ENCODE data around the gene SKAP2.

SKAP2 gene, protein sequence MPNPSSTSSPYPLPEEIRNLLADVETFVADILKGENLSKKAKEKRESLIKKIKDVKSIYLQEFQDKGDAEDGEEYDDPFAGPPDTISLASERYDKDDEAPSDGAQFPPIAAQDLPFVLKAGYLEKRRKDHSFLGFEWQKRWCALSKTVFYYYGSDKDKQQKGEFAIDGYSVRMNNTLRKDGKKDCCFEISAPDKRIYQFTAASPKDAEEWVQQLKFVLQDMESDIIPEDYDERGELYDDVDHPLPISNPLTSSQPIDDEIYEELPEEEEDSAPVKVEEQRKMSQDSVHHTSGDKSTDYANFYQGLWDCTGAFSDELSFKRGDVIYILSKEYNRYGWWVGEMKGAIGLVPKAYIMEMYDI

DNA sequence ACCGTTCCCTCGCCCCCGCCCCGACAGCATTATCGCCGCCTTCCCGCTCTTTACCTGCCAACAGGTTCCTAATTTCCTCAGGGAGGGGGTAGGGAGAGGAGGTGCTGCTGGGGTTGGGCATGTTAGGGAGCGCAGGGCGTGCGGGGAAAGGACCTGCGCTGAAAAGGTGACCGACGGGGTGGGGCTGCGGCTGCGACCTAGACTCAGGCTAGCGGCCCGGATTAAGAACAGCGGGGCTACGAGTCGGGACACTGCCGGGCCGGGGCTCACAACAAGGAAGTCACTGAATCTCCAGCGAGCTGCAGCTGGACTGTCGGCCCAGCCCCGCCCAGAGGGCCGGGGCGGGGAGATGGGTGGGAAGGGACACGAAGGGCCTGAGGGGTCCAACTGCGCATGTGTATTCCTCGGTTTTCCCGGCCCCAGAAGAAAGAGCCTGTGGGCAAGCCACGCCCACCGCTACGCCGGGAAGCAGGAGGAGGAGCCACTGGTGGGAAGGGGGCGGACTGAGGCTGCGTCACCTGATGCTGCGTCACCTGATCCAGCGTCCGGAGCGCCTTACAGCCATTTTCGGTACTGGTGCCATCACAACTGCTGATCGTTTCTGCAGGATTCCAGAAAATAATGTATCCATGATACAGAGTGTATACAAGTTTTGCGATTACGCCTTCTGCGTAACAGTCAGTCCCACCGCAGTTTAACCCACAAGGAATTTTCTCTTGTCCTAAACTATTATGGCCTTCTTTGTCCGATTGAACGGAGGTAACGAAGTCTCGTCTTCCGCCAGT, at the start of gene SKAP2:
TSS of gene SKAP2 (minus strand) at position 282 of the 785 bp plus-strand sequence. CDS start at position 121, 161 bp downstream.
- FAIRE-seq: peak; percentile 98

DNA sequence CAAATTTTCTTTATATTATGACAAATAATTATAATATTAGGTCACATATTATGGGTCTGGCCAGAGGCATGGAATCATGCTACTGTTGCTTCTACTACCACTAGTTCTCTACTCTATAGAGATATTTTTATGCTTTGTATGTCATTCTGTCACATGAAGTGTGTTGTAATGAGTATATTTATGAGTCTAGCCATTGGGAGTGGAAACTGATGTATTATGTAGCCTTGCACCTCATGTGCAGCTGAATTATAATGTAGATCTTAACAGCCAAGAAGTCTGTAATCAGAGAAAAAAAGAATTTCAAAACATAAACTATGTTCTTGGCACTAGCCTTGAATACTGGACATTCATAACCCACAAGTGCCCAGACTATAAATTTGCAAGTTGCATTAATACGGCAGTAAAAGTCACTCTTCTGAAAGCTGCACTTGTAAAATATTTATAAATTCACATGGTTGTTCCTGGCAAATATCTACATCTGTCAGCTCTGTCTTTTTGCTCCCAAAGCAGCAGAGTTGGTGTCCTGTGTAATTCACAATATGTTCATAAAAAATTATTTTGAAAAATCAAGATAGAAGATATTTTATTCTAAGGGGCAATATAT, 48.6 kb upstream of the SKAP2 start:
- no peak for FAIRE-seq

DNA sequence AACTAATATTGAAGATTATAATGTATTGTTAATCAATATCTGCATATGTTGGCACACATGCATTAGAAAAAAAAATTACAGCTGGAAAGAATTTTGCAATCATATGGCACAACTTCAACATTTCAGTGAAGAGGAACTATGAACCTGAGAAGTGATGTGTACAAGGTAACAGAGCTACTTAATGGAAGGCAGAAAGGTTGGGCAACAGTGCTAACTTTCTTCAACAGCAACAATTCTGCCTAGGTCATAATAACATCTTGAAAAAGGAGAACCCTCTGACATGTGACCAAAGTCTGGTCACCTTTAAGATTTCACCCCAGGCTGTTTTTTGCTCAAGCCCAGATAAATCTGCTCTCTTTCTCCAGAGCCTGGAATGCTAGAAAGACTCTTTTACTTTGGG, 47.9 kb upstream of the SKAP2 start:
- no peak for FAIRE-seq

DNA sequence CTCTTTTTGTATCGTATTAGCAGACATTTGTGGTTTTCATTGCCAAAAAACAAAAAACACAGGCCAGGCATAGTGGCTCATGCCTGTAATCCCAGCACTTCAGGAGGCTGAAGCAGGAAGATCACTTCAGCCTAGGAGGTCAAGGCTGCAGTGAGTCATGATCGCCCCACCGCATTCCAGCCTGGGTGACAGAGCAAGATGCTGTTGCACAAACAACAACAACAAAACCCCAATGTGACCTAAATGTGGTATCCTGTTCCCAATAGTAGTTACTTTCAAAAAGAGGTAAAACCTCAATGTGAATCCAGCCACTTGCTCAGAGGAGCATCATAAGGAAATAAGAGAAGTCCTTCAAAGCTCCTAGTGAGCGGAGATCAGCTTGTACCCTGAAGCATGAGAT, 45.8 kb upstream of the SKAP2 start:
- FAIRE-seq: no peak

DNA sequence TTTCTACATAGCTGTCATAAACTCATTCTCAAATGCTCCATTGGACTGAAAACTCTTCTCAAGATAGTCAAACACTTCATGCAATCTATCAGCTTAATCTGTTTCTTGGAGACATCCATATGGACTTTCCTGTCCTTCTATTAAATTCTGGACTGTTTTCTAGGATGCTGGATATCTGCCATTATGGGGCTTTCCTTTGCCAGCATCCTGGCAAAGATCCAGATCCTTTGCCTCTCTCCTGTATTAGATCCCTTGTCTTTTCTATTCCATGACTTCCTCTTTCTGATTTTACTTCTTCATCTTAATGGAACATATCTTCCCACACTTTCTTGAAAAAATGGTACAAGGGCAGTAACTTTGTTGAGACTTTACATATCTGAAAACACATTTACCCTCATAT, 35.9 kb upstream of the SKAP2 start:
- no peak for FAIRE-seq

DNA sequence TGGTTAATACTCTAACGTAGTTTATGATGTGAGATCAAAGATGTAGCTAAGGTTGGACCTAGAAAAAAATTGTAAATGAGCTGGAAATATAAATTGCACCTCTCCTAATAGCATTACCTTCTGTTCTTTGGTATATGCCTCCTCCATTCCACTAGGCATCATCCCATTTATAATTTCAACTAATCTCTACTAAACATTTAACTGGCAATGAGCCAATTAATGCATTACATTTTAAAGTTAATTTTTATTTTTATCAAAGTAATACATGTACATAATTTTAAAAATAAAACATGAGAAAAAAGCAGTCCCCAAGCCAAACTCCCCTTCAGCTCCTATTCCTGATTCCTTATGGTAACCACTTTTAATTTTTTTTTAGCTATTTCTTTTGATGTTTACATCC, 35.1 kb upstream of the SKAP2 start:
- no peak for FAIRE-seq

DNA sequence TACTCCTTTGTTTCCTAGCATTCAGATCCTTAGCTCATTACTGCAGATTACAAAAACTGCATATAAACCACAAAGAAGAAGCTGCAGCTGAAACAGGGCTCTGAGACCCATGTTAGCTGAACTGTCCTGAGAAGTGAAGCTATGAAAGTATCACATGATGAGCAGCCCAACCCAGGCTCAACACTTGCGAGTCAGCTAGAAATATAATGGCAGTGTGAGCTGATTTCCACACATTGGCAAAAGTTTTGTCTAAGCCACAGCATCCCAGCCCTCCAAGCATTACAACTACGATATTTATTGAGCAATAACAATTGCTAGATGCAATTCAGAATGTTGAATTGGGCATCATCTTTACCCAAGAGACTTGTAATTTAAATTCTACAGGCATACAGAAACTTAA, 34.5 kb upstream of the SKAP2 start:
- no peak for FAIRE-seq

DNA sequence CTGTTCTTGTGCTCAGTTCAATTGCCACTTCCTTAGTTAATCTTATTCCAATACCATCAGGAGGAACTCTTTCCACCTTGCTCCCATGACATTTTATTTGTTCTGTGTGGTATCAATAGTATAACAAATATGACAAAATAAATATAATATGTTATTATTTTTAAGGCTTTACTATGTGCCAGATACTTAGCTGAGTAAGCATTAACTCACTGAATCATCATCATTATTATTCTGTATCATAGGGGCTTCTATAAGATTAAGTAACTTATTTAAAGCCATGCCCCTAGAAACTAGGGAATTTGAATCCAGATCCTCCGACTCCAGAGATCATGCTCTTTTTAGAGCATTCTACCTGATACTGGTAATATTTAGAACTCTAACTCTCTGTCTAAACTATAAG, 33.5 kb upstream of the SKAP2 start:
- no peak for FAIRE-seq

DNA sequence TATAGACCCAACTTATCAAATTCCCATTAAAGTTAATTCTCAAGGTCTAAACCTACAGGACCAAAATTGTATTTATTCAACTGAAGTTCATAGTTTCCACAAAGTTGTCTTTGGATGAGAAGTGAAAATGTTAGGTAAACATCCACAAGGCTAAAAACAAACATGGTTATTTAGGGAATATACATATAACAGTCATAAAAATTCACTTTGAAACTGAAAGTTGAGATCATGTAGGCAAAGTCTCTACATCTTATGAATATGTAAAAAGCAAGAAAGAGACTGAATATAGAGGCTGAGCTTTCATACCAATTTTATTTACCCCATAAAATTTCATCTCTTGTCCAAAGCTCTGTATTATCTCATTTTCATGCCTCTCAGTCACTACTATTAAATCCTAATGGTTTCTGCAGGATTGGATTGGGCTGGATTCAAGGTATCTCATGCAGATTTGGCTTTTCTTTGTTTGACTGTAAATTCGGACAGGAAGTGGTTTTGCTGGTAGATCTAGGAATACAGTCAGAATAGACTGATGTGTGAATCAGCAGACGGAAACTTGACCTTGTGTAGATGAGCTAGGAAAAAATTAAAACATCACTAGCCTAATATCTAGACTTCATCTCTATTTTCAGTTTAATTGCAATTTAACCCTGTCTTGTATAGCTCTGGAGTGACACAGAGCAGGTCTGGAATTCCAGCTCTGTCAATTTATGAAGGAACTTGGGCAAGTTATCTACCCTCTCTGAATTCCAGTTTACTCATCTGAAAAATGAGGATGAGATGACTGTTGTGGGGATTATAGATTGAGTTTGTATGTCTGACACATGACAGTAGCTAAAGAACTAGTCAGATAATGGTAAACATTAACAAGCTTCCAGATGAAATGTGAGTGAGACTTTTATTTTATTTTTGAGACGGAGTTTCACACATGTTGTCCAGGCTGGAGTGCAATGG, 27.3 kb upstream of the SKAP2 start:
- FAIRE-seq: no peak

DNA sequence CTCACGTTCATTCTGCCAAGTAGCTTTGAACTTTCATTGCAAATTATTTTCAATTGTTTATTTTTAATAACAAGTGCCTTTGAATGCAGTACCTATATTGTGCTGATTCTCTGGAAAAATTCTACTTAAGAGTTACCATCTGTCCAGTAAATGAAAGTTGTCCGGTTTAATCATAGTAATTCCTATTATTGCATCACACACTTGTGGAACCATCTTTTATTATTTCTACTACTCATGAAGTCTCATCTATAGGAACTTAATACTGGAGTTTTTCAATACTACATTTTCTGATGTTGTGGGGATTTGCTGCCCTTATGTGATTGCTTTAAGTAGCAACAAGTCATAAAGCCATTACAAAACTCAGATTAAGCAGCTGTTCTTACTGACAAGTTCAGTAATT, 16.5 kb upstream of the SKAP2 start:
- FAIRE-seq: no peak

DNA sequence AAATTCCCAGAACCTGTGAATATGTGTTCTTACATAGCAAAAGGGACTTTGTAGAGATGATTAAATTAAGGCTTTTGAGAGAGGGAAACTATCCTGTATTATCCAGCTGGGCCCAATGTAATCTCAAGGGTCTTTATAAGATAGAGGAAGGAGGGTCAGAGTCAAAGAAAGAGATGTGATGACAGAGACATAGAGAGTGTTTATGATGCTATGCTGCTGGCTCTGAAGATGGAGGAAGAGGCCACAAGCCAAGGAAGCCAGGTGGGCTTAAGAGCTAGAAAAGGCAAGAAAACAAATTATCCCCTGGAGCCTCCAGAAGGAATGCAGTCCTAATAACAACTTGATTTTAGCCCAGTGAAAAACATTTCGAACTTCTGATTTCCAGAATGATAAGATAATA, 15.3 kb upstream of the SKAP2 start:
- no peak for FAIRE-seq

DNA sequence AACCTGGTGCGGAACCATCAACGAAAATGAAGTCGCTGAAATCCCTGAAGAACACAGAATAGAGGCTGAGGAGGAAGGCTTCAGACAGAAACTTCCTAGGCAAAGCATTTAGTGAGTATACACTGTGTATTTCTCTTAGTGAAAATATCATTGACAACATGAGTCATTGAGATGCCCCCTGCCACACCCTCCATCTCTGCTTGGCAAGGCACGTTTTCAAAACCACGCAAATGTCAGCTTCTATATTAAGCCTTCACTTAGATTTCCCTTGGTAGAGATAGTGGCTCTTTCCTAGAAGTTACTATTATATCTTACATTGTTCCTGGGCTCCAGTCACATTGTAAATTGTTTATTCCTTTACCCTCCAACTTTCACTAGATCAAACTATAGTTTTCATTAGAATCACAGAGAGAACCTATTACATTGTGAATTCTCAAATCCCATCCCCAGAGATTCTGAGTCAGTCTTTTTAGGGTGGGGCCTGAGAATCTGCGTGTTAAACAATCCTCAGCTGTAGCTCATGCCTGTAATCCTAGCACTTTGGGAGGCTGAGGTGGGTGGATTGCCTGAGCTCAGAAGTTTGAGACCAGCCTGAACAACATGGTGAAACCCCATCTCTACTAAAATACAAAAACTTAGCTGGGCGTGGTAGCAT, 4.6 kb upstream of the SKAP2 start:
- no peak for FAIRE-seq

DNA sequence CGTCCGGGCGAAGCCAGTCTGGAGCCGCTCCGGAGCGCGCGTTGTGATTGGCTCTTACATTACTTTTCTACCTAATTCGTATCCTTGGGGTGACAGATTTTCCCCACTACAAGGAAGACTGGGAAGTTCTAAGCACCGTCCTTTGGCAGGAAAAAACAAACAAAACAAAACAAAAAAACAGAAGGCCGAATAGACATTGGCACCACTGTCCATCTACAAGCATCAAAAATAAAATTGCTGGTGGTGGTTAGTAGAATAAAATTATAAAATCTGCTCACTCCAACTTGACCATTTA, 651 bp upstream of the SKAP2 start:
- FAIRE-seq: no peak

DNA sequence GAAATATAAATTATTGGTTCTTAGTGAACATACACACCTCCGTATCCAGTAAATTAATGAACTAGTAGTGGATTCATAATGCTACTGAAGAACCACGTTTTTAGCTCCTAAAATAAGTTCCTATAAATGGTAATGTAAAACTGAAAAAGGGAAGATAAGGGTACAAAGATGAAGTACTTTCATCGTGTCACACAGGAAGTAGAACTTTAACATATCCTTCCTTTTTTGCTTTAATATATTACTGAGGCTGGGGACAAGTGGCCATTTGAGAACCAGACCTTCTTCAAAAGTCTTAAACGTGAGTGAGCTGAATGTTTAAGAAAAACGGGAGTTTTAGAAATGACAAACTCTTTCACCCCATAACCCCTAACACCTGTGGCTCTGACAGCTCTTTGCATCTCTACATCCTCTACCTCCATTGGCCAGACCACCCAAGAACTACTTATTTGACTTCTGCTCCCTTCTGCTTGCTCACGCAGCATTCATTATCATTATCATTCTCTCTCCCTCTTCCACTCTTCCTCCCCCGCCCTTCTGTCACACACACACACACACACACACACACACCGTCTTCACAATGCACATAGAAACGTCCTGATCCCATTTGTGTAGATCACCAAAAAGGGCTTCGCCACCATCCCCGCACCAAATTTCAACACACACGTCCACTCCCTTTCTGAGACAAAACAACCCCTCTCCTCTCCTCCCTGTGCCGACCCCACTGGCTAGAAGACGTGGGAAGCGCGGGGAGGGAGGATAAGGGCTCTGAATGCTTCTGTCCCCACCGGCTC, 677 bp downstream of the SKAP2 start:
- no peak for FAIRE-seq

DNA sequence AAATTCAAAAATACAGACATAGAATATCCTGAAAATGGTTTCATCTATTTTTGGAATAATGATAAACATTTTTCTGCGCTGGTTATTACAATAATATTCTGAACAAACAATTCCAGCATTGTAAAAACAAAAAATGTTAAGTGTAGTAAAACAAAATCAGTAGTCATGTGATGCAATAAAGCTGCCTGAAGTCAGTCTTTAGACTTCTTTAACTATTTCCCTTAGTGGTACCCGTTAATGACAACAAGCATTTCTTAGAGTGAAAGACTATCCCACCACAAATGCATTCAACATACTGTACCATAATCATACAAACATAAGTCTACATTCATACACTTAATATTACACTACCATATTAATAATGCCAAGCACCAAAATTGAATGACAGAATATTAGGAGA, 1.6 kb downstream of the SKAP2 start:
- FAIRE-seq: no peak

DNA sequence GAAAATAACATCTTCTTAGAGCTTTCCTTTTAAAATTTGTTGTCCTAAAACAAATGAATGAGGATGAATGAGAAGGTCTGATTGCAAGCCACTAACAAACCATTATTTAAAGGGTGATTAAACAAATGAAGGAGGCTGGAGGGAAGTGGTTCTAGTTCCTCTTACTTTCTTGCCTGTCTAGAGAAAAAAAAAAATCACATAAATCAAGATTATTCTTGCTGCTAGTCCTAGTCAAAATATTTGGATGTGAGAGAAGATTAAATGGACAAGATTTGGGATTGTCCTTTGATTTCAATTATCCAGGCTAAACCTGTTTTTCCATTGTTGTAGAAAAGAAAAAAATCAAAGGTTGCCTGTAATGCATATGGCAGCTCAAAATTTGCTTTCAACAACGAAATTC, 3.3 kb downstream of the SKAP2 start:
- FAIRE-seq: no peak

DNA sequence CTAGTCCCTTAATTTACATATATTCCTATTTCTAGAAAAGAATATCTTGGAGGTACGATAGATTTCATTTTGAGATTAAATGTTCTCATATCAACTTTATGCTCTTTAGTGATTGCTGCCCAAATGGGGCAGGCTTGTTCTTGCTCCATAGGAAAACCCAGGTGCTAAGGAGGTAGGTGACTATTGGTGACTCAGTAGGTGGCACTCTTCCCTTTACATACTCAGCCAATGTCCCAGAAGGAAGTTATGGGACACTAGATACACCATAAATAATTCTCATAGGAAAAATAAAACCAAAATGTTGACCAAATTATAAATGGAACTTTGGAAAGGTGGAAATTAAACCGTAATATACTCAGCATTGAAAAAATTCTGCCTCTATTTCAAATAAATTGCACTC, 4.0 kb downstream of the SKAP2 start:
- no peak for FAIRE-seq

DNA sequence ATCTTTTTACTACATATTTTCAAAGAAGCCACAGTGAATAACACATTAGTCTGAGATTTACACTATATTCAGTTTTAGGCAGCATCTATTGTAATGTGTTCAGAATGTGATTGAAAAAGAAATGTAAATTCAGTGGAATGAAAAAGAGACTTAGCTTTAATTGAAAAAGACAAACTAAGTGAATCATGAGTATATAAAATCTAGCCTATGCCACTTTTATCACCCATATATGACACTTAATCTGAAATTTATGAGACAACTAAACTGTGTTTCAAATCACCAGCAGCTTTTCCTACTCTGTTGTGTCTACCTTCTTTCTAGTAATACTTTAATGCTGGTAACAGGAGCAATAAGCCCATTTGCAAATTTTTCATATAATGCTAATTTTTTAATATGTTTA, 4.7 kb downstream of the SKAP2 start:
- no peak for FAIRE-seq

DNA sequence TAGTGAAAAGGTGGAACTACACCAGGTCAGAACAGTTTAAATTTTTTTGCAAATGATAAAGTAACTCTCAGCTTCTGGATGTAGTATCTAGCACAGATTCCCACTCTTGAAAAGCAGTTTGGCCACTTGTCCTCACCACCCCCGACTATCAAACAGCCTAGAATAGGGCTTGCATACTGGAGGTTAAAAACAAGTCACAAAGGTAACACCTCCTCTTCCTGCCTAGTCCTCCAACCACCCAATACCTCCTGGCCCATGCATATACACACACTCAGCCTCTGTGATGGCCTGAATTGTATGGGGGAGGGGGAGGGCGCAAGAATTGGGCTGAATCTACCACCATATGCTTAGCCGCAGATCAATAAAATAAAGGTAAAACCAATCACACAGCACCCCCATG, 5.7 kb downstream of the SKAP2 start:
- FAIRE-seq: no peak

DNA sequence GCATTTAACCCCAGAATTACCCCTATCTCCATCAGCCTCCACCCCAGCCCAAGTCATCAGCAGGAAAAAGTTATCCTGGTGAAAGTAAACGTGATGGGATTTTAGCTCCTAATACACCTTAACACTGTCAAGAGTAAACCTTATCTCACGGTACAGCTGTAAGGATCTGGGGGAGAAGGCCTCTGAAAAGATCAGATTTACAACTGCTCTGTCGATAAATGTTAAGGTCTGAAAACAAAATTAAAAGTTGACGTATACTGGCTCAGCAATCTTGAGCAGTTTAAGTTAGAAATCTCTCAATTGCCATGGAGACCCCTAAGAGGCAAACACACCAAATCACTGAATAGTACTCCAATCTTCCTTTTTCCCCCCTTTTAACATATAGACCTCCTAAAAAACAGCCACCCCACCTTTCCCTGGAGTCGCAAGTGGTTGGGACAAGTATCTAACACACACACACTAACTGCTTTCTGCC, 6.1 kb downstream of the SKAP2 start:
- FAIRE-seq: no peak

DNA sequence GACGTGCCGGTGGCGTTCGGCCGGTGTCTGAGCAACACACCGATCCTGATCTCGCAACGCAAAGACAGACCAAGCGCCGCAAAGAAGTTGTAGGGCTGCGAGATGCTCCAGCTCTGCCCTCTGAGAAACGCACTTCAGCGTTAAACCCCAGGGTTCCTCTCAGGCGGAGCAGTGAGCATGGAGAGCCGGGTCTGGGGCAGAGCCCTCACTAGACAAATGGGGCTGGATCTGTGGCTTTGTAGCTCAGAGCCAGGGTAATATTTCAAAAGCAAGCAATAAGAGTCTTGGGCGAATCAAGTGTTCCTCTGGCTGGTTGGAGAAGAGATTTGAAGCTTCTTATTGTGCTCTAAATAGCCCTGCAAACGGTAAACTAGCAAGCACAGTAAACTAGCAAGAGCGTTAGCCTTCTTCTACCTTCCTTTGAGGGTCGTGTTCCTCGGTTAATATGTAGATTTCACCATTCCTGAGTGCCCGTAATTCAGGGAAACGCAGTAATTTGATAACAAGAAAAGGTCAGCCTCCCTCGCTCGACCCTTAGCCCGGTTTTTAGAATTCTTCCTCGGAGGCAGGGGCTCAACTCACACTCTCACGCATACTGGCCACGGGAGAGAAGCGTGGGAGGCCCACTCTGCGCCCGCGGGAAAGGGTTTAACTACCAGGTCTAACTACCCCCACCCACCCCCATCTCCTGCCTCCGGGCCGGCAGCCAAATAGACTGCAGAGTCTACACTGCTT, 6.7 kb downstream of the SKAP2 start:
- no peak for FAIRE-seq

Measured in A204.1 (cell line).